Stomach smooth muscle (tissue), 2 donors: ENCODE data around the gene ZNF277.
"Not testable (repeated sequence)": the region's sequence is repeated elsewhere in the genome, so short reads cannot be mapped to it uniquely, and the experiment has no call there.

Experiments used
- H3K27ac ChIP-seq: one replicate; pipeline ENCODE4 v1.7.0; 2013; ENCODE audit warnings: mild to moderate bottlenecking, low read length, inconsistent platforms
- H3K27me3 ChIP-seq, 2 donors: one replicate each; pipeline ENCODE4 v1.7.0; 2013; ENCODE audit warnings: low read length in 2 of 2; ENCODE audit not compliant: insufficient read depth in 2 of 2, control insufficient read depth in 1 of 2
- H3K36me3 ChIP-seq, 2 donors: one replicate each; pipeline ENCODE4 v1.7.0; 2013; ENCODE audit warnings: low read length in 2 of 2; ENCODE audit not compliant: control insufficient read depth in 2 of 2, insufficient read depth in 2 of 2
- H3K4me1 ChIP-seq: one replicate; pipeline ENCODE4 v1.7.0; 2013; ENCODE audit warnings: low read length; ENCODE audit not compliant: control insufficient read depth, insufficient read depth
- H3K4me3 ChIP-seq, 2 donors: one replicate each; pipeline ENCODE4 v1.7.0; 2013; ENCODE audit warnings: low read length in 2 of 2
- H3K9ac ChIP-seq, 2 donors: one replicate each; pipeline ENCODE4 v1.7.0; 2013; ENCODE audit warnings: low read length in 2 of 2, mild to moderate bottlenecking in 1 of 2
- H3K9me3 ChIP-seq, 2 donors: one replicate each; pipeline ENCODE4 v1.7.0; 2013; ENCODE audit warnings: low read length in 2 of 2; ENCODE audit not compliant: control insufficient read depth in 2 of 2
- donor health status: healthy.
- donor health status: Pancreatic carcinoma.

ZNF277 gene

GRCh38 chr7:112391079-112391821 lies 184.8 kb downstream of the ZNF277 start:
- peak overlapping the region; percentile 26 to 76 for H3K4me3 ChIP-seq
- H3K36me3 ChIP-seq, H3K9me3 ChIP-seq, H3K4me1 ChIP-seq, H3K27me3 ChIP-seq, H3K27ac ChIP-seq: not testable (repeated sequence)
- peak overlapping the region; percentile 12 to 37 for H3K9ac ChIP-seq

GRCh38 chr7:112391841-112392286 lies 185.4 kb downstream of the ZNF277 start:
- Histone ChIP-seq H3K4me3 (peak overlapping the region; percentile 56 to 76), H3K9ac (peak overlapping the region; percentile 74 to 80)
- not testable (repeated sequence) for H3K27me3 ChIP-seq, H3K27ac ChIP-seq, H3K4me1 ChIP-seq, H3K9me3 ChIP-seq, H3K36me3 ChIP-seq
